Ovary (tissue), 9 donors: ENCODE results near the gene PAX6. TPM values are rescaled to one million over a fixed set of nuclear protein-coding genes. Genes with fewer than 3 reads are reported as not detected.

Source experiments
- DNase-seq, 5 donors: peaks; one replicate each; pipeline ENCODE4 v3.0.0-alpha.2; 2019 to 2020
- H3K27ac ChIP-seq, 2 donors: fragments of 200-600 bp; one replicate each; pipeline versions ENCODE4 v1.5.1 to v1.8.0; 2019 to 2022
- H3K27me3 ChIP-seq: fragments of 200-600 bp; one replicate; pipeline ENCODE4 v1.8.0; 2022
- H3K36me3 ChIP-seq: fragments of 200-600 bp; sonication (generic); one replicate; pipeline ENCODE4 v1.5.1; 2019
- H3K4me1 ChIP-seq: one replicate; pipeline ENCODE4 v1.8.1; 2013; ENCODE audit warnings: mild to moderate bottlenecking, moderate library complexity; ENCODE audit not compliant: insufficient read depth
- H3K4me3 ChIP-seq: fragments of 200-600 bp; sonication (generic); one replicate; pipeline ENCODE4 v1.5.1; 2017
- H3K9me3 ChIP-seq, 2 donors: fragments of 200-600 bp in 1 of 2; sonication (generic) in 1 of 2; one replicate each; pipeline versions ENCODE4 v1.5.1 to v1.8.1; 2013 to 2019; ENCODE audit warnings: mild to moderate bottlenecking in 1 of 2, moderate library complexity in 1 of 2
- CTCF ChIP-seq, 3 donors: fragments of 450-650 bp in 2 of 3; fragments of 200-600 bp in 1 of 3; IDR thresholded peaks; one replicate each; pipeline versions ENCODE4 v1.5.1 to v1.8.0; 2016 to 2022; ENCODE audit warnings: antibody characterized with exemption in 3 of 3, mild to moderate bottlenecking in 1 of 3
- EP300 ChIP-seq: sonication (generic); formaldehyde crosslinking; IDR thresholded peaks from one replicate; pipeline ENCODE4 v1.6.1; 2017; ENCODE audit warnings: antibody characterized with exemption
- POLR2A ChIP-seq: fragments of 450-650 bp; IDR thresholded peaks from one replicate; pipeline ENCODE4 v1.6.1; 2017; ENCODE audit warnings: antibody characterized with exemption, mild to moderate bottlenecking, moderate library complexity
- WGBS, 3 donors: extraction: QIAGEN DNeasy Blood & Tissue Kit in 1 of 3; methylation state at CpG; one replicate each; pipeline versions ENCODE4 v1.1.5 to v1.1.7; 2013 to 2017; 5-methylcytosine and 5-hydroxymethylcytosine counted together
- intact Hi-C, 4 donors: fragments of 100-400 bp; cut with DNase I; formaldehyde crosslinking; loops; one replicate each; pipeline versions ENCODE4 v1.11.0 to v1.15.1; 2022 to 2023
- polyA plus RNA-seq, 2 donors: library from polyadenylated mRNA; stranded (reverse); fragments of 200-250 nt in 1 of 2; fragments of 350-450 nt in 1 of 2; fragmentation: Illumina TruSeq in 1 of 2; extraction: RNeasy Lipid Tissue Mini Kit (QIAGEN cat#74804) in 1 of 2; gene quantifications; one replicate each; pipeline ENCODE4 v1.2.3, GENCODE V29; 2013 to 2014
- total RNA-seq, 7 donors: library from RNA; depleted of rRNA in 2 of 7; stranded (reverse); fragments of >200 nt in 2 of 7; fragmentation: NEBNext Ultra II Directional in 3 of 7; extraction: Animal tissue kit (Norgen Biotek cat#: 25700) in 3 of 7; gene quantifications; one replicate each; pipeline versions ENCODE4 v1.1.0 to v1.2.4, GENCODE V29; 2016 to 2023
- donor health status: DM: no; HTN: no; CAD: no; lungs with moderate emphysema.
- donor health status: DM: no; HTN: no; CAD: no.
- donor health status: Bipolar disorder and iron deficiency.
- donor health status: DM: yes; HTN: yes; CAD: no.
- donor health status: DM: no; HTN: no; CAD: no.
- donor health status: DM: yes; HTN: yes; CAD: no.

PAX6 gene
- total and polyA plus RNA-seq, 9 donors: not detected

- intact Hi-C loops: no loop called here
- H3K4me1 ChIP-seq: no peaks in the 10 kb centered on the region
- DNase-seq: no peak
- no peak overlapping the region for H3K4me3 ChIP-seq
- H3K9me3 ChIP-seq: no peaks in the 10 kb centered on the region
- WGBS, 3 donors: 89 to 95% (median 91%) methylated on average over 4 of the region's 4 CpGs
- no peak for TF ChIP-seq POLR2A
- TF ChIP-seq EP300: no peak
- H3K27me3 ChIP-seq: no peaks in the 10 kb centered on the region
- H3K36me3 ChIP-seq: no peaks in the 10 kb centered on the region
- no peak overlapping the region for H3K27ac ChIP-seq
Observed at GRCh38 chr11:31850365-31850764, 39.2 kb upstream of the PAX6 start.

DNA sequence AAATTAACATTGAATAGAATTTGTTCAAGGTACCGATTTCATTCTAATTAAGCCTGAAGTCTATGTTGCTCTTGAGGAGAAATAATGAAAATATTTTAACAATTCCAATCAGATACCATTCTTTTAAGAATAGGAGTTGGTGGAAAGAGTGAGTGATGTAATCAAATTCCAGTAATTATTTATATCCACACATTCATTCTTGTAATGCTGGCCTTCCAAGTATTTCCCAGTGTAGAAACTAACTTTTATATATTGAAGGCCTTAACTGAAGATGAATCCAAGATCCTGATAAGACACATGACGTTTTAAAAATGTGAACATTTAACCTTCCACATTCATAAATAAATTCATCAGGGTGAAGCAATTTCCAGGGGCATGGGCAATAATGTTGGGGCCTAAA lies 36.6 kb upstream of the PAX6 start:
- H3K4me1 ChIP-seq: no peaks in the 10 kb centered on the region
- H3K9me3 ChIP-seq: no peaks in the 10 kb centered on the region
- 64 to 76% (median 71%) methylated on average over 2 of the region's 2 CpGs for WGBS, 3 donors
- DNase-seq: no peak
- H3K4me3 ChIP-seq: no peak overlapping the region
- TF ChIP-seq CTCF (IDR thresholded peaks at IDR 0.05): no peak
- H3K36me3 ChIP-seq: no peaks in the 10 kb centered on the region
- no peak overlapping the region for H3K27ac ChIP-seq
- intact Hi-C loops: no loop called here
- H3K27me3 ChIP-seq: no peaks in the 10 kb centered on the region

DNA sequence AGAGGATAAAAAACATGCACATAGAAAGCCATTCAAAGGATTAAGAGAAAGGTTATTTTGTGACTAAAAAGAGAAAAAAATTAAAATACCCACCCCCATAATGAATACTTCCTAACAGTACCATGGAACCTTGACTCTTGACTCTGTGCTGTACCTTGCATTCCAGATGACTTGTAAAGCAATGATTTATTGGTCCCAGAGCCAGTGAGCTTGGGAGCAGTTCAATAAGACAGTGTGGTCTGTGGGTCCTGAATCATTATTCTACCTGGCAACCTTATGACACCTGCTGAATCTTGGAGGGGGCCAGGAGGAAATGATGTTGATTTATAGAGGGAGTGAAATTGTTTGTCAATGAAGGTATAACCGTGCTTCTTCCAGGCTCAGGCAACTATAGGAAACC lies 34.2 kb upstream of the PAX6 start:
- no peaks in the 10 kb centered on the region for H3K36me3 ChIP-seq
- TF ChIP-seq EP300: no peak
- TF ChIP-seq CTCF (IDR thresholded peaks at IDR 0.05): no peak
- no peak for TF ChIP-seq POLR2A
- WGBS, 3 donors: 32 to 40% (median 35%) methylated on average over 1 of the region's 1 CpG

DNA sequence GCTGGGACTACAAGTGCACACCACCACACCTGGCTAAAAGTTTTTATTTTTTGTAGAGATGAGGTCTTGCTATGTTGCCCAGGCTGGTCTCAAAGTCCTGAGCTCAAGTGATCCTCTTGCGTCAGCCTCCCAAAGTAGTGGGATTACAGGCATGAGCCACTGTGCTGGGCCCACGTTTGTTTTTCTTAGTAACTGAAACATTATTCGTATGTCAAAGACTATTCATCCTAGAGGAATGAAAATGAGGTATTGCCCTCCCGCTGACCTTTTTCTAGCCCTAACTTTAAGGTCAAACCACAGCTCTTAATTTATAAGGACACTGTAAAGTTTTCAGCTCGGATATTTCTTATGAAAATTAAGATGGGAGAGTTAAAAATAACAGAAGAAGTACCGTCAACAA lies 33.2 kb upstream of the PAX6 start:
- H3K36me3 ChIP-seq: no peaks in the 10 kb centered on the region
- 36 to 40% (median 39%) methylated on average over 6 of the region's 6 CpGs for WGBS, 3 donors
- no peak overlapping the region for H3K4me3 ChIP-seq
- no peaks in the 10 kb centered on the region for H3K27me3 ChIP-seq
- no peak for DNase-seq
- TF ChIP-seq POLR2A (no peak), EP300 (no peak), CTCF (IDR thresholded peaks at IDR 0.05) (no peak)
- intact Hi-C loops: no loop called here
- H3K27ac ChIP-seq: no peak overlapping the region
- H3K9me3 ChIP-seq: no peaks in the 10 kb centered on the region
- H3K4me1 ChIP-seq: no peaks in the 10 kb centered on the region

More for the DNA sequence above, 34.2 kb upstream of the PAX6 start:
- H3K4me1 ChIP-seq: no peaks in the 10 kb centered on the region
- no peak overlapping the region for H3K4me3 ChIP-seq
- no peak overlapping the region for H3K27ac ChIP-seq
- intact Hi-C loops: no loop called here
- H3K9me3 ChIP-seq: no peaks in the 10 kb centered on the region
- DNase-seq: no peak
- H3K27me3 ChIP-seq: no peaks in the 10 kb centered on the region

DNA sequence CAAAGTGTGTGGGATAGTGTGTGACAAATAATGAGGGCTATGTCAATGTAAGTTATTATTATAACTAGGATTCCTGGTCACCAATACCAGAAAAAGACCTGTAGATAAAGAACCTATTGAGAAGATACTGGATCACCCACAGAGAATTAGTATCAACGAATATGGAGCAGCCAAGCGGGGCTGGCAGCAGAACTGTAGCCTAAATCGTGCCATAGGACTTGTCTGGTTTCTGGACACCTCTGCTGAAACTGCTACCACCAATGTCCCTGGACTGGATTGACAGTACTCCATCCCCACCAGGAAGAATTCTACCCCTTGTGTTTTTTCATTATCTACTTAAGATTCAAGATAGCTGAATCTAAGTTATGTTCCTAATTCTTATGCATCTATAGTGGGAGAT lies 30.3 kb upstream of the PAX6 start:
- H3K4me1 ChIP-seq: no peaks in the 10 kb centered on the region
- no peaks in the 10 kb centered on the region for H3K36me3 ChIP-seq
- no peak for DNase-seq
- H3K9me3 ChIP-seq: no peaks in the 10 kb centered on the region
- no peak overlapping the region for H3K27ac ChIP-seq
- intact Hi-C loops: no loop called here
- no peak for TF ChIP-seq CTCF (IDR thresholded peaks at IDR 0.05)
- no peak for TF ChIP-seq EP300
- TF ChIP-seq POLR2A: no peak
- 76 to 83% (median 77%) methylated on average over 3 of the region's 3 CpGs for WGBS, 3 donors
- no peak overlapping the region for H3K4me3 ChIP-seq
- no peaks in the 10 kb centered on the region for H3K27me3 ChIP-seq
